ENCODE results near the gene NEMP1.
"Not testable (repeated sequence)": the region's sequence is repeated elsewhere in the genome, so short reads cannot be mapped to it uniquely, and the experiment has no call there.

The NEMP1 gene

GRCh38 chr12:57053146-57053545 is 25.4 kb downstream of the NEMP1 start:
- not testable (repeated sequence) for DNase-seq

- no peak for DNase-seq
Measured at GRCh38 chr12:57051011-57051410, 27.6 kb downstream of the NEMP1 start.

GRCh38 chr12:57049890-57050289 is 28.7 kb downstream of the NEMP1 start, which contains the start of gene MYO1A:
Gene MYO1A (minus strand): TSS chr12:57050129. CDS start chr12:57048323, 1,806 bp downstream.
- no peak for DNase-seq

GRCh38 chr12:57049119-57049446 is 29.5 kb downstream of the NEMP1 start:
- DNase-seq: no peak

- DNase-seq: no peak
Measured at GRCh38 chr12:57048423-57049118, 30.0 kb downstream of the NEMP1 start.

GRCh38 chr12:57047981-57048380 is 30.6 kb downstream of the NEMP1 start:
- no peak for DNase-seq

- DNase-seq: peak; percentile 89
Measured at GRCh38 chr12:57046947-57047890, 31.4 kb downstream of the NEMP1 start.

- DNase-seq: peak; percentile 29
Measured at GRCh38 chr12:57046086-57046791, 32.4 kb downstream of the NEMP1 start.

GRCh38 chr12:57044889-57045288 is 33.7 kb downstream of the NEMP1 start:
- DNase-seq: no peak

GRCh38 chr12:57044468-57044867 is 34.1 kb downstream of the NEMP1 start:
- DNase-seq: no peak

- no peak for DNase-seq
Measured at GRCh38 chr12:57042695-57043094, 35.9 kb downstream of the NEMP1 start.

- DNase-seq: no peak
Measured at GRCh38 chr12:57040750-57041149, 37.8 kb downstream of the NEMP1 start.

GRCh38 chr12:57040211-57040610 is 38.4 kb downstream of the NEMP1 start:
- no peak for DNase-seq

GRCh38 chr12:57039016-57039798 is 39.4 kb downstream of the NEMP1 start:
- DNase-seq: no peak

GRCh38 chr12:57037264-57037663 is 41.3 kb downstream of the NEMP1 start:
- DNase-seq: no peak

GRCh38 chr12:57033431-57033830 is 45.2 kb downstream of the NEMP1 start:
- DNase-seq: no peak

- no peak for DNase-seq
Measured at GRCh38 chr12:57031789-57032188, 46.8 kb downstream of the NEMP1 start.

GRCh38 chr12:57031138-57031725 is 47.4 kb downstream of the NEMP1 start:
- DNase-seq: peak; percentile 60

GRCh38 chr12:57029457-57029856 is 49.1 kb downstream of the NEMP1 start:
- no peak for DNase-seq

GRCh38 chr12:57027805-57028153 is 50.8 kb downstream of the NEMP1 start:
- no peak for DNase-seq

- DNase-seq: no peak
Measured at GRCh38 chr12:57027011-57027804, 51.4 kb downstream of the NEMP1 start.
